GM12891 (cell line): Measurements from ENCODE around the gene FXYD7.
A peak's percentile ranks its signal among the peaks of the same experiment; 100 is the strongest.

Experiments
- DNase-seq: peaks from one replicate; pipeline ENCODE4 v3.0.0; 2011; ENCODE audit warnings: low spot score; ENCODE audit not compliant: insufficient read length
- FAIRE-seq: peaks from 2 replicates; lab custom pipeline; 2011; peaks lifted over from hg19 to GRCh38; lab: Jason Lieb, UNC
- PAX5 ChIP-seq: IDR thresholded peaks from 2 replicates; pipeline ENCODE4 v1.6.1; 2011; ENCODE audit warnings: low read length, moderate library complexity, mild to moderate bottlenecking; ENCODE audit not compliant: insufficient read depth, severe bottlenecking
- POLR2A ChIP-seq: IDR thresholded peaks from 2 replicates; pipeline ENCODE4 v1.6.1; 2011; ENCODE audit warnings: low read depth, low read length, control low read depth
- POLR2AphosphoS5 ChIP-seq: IDR thresholded peaks from 2 replicates; pipeline ENCODE4 v1.6.1; 2011; ENCODE audit warnings: low read depth, low read length, control low read depth
- POU2F2 ChIP-seq: IDR thresholded peaks from 2 replicates; pipeline ENCODE4 v1.6.1; 2011; ENCODE audit warnings: low read depth, mild to moderate bottlenecking, control low read depth, low read length, moderate library complexity
- SPI1 ChIP-seq: IDR thresholded peaks from 2 replicates; pipeline ENCODE4 v1.6.1; 2011; ENCODE audit warnings: low read depth, low read length, control low read depth
- TAF1 ChIP-seq: IDR thresholded peaks from 2 replicates; pipeline ENCODE4 v1.6.1; 2011; ENCODE audit warnings: low read depth, low read length, control low read depth

The FXYD7 gene

DNA sequence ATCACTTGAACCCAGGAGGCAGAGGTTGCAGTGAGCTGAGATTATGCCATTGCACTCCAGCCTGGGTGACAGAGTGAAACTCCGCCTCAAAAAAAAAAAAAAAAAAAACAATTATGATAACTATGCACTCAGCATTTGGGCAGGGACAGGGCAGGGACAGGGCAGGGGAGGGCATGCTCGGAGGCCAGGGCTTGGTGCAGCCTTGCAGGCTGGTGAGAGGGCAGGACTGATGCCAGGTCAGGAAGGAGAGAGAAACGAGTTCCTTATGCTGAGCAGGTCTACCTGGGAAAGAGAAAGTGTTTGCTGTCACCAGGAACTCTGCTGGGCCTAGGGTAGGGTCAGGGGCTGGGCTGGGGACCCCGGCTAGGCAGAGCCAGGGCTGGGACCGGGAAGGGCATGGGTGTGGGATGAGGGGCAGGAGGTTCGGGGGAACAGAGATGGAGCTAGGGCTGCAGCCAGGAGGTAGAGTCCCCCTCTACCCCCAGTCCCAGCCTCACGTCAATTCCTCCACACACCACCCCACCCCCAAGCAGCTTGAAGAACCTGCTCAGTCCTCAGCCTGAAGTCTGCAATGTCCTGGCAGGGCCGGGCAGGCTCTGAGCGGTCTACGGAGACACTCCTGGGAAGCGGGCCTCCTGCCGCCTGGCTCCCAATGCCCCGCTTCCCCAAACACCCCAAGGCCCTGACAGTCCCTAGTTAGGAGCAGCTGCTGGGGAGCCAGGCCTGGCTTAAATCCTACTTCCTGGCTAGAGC, 24.6 kb upstream of the FXYD7 start:
- FAIRE-seq (no peak), DNase-seq (no peak)
- no peak for TF ChIP-seq TAF1
- TF ChIP-seq PAX5: no peak
- TF ChIP-seq POU2F2: no peak
- no peak for TF ChIP-seq SPI1
- no peak for TF ChIP-seq POLR2A
- no peak for TF ChIP-seq POLR2AphosphoS5

DNA sequence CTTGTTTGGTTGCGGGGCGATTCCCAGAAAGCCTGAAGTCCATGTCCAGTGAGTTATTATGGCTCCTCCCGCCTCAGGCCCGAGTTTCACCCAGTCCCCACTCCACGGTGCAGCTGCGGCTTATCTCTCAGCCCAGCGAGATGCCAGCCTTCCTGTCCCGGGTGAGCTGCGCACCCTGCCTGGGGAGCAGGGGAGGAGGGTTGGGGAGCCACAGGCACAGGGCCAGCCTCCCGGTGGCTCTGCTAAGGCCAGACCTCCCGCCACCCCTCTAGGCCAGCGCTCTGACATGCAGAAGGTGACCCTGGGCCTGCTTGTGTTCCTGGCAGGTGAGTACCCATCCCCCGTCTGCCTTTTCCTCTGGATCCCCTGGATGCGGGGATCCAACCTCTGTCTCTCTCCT, 24.0 kb upstream of the FXYD7 start:
- no peak for TF ChIP-seq SPI1
- TF ChIP-seq POU2F2: no peak
- TF ChIP-seq POLR2AphosphoS5: no peak
- no peak for TF ChIP-seq TAF1
- TF ChIP-seq POLR2A: no peak
- TF ChIP-seq PAX5: no peak
- no peak for FAIRE-seq
- no peak for DNase-seq

DNA sequence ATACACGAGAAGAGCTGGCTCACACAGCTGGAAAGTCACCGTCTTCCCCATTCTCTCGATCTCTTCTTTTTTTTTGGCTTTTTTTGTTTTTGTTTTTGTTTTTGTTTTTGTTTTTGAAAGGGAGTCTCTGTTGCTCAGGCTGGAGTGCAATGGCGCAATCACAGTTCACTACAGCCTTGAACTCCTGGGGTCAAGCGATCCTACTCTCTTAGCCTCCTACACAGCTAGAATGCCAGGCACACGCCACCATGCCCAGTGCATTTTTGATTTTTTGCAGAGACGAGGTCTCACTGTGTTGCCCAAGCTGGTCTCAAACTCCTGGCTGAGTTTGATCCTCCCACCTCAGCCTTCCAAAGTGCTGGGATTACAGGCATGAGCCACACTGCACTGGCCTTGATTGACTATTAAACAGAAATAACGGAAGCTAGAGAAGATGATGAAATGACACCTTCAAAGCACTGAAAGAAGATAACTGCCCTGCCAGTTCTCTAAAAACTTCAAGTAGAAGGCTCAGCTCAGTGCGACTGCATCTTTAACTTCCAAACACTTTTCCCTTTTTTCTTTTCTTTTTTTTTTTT, 23.4 kb upstream of the FXYD7 start:
- TF ChIP-seq SPI1 (no peak), POU2F2 (no peak), POLR2A (no peak), POLR2AphosphoS5 (no peak), PAX5 (no peak), TAF1 (no peak)
- DNase-seq: no peak
- FAIRE-seq: no peak

GRCh38 chr19:35120492-35120891, 22.6 kb upstream of the FXYD7 start:
- DNase-seq (no peak), FAIRE-seq (no peak)
- TF ChIP-seq SPI1 (peak; percentile 42; the same call in 1 of the 2 replicates), POLR2A (no peak)

DNA sequence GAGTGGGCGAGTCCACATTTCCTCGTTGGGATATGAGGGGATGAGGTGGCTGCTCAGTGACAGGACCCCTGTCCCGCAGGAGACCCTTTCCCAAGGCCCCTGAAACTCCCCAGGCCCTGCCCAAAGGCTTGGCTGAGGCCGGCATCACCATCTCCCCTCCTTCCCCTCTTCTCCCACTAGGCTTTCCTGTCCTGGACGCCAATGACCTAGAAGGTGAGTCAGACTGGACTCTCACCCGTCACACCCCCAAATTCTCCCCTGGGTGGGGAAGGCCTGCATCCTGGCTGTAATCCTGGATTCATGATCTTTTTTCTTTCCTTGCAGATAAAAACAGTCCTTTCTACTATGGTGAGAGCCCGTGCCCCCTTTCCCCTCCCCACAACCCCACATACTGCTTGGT, 22.2 kb upstream of the FXYD7 start:
- TF ChIP-seq POLR2A (no peak), POU2F2 (no peak), PAX5 (no peak), POLR2AphosphoS5 (no peak), SPI1 (no peak), TAF1 (no peak)
- FAIRE-seq (no peak), DNase-seq (no peak)

GRCh38 chr19:35122687-35123551, 20.1 kb upstream of the FXYD7 start:
- DNase-seq (no peak), FAIRE-seq (no peak)
- no peak for TF ChIP-seq PAX5
- no peak for TF ChIP-seq SPI1
- TF ChIP-seq POLR2AphosphoS5: no peak
- no peak for TF ChIP-seq POU2F2
- no peak for TF ChIP-seq TAF1
- TF ChIP-seq POLR2A: no peak

DNA sequence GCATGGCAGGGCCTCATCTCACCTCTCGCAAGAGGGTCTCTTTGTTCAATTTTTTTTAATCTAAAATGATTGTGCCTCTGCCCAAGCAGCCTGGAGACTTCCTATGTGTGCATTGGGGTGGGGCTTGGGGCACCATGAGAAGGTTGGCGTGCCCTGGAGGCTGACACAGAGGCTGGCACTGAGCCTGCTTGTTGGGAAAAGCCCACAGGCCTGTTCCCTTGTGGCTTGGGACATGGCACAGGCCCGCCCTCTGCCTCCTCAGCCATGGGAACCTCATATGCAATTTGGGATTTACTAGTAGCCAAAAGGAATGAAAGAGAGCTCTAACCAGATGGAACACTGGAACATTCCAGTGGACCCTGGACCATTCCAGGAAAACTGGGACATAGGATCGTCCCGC, 19.5 kb upstream of the FXYD7 start:
- no peak for TF ChIP-seq POLR2A
- TF ChIP-seq TAF1: no peak
- no peak for TF ChIP-seq POLR2AphosphoS5
- no peak for TF ChIP-seq POU2F2
- TF ChIP-seq SPI1: no peak
- FAIRE-seq: no peak
- DNase-seq: no peak

- FAIRE-seq (peak; percentile 95), DNase-seq (peak; percentile 96)
- TF ChIP-seq POU2F2 (no peak), POLR2AphosphoS5 (0 out of 2 replicates have a peak, but pooled peaks have one; percentile 38), POLR2A (0 out of 2 replicates have a peak, but pooled peaks have one; percentile 32), TAF1 (no peak), SPI1 (no peak), PAX5 (no peak)
Measured at GRCh38 chr19:35124098-35125060, 18.7 kb upstream of the FXYD7 start.
